ENCODE results near the gene HOXA4.

The HOXA4 gene

DNA sequence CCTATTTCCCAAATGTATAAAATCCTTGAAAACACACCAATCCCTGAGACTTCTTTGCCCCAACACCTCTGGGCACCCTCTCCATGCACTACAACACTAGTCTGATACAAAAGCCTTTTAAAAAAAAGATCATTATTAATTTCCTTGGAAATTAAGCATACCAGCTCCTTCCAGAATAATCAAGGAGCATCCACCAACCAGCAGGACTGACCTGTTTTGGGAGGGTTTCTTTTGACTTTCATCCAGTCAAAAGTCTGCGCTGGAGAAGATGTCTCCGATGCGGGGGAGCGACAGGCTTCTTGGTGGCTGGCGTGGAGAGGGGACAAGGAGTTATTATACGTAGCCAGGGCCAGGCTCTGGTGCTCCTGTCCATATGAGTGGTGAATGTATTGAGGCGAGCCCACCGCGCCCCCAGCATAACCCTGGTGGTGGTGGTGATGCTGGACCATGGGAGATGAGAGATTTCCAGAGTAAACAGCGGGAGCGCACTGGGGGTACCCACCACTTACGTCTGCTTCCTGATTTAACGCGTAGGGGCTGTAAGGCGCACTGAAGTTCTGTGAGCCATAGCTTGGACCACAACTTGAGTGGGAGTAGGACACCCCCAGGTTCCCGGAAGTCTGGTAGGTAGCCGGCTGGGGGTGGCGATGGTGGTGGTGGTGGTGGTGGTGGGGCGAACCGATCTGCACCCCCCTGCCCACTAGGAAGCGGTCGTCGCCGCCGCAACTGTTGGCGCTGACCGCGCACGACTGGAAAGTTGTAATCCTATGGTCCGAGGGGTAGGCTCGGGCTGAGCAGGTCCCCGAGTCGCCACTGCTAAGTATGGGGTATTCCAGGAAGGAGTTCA lies 35.3 kb downstream of the HOXA4 start:
- no peaks in the 10 kb centered on the region for H3K27me3 ChIP-seq (replicated peaks; ENCODE audit: control insufficient read depth, insufficient read depth, low read length)
- TF ChIP-seq, protein P1, sequence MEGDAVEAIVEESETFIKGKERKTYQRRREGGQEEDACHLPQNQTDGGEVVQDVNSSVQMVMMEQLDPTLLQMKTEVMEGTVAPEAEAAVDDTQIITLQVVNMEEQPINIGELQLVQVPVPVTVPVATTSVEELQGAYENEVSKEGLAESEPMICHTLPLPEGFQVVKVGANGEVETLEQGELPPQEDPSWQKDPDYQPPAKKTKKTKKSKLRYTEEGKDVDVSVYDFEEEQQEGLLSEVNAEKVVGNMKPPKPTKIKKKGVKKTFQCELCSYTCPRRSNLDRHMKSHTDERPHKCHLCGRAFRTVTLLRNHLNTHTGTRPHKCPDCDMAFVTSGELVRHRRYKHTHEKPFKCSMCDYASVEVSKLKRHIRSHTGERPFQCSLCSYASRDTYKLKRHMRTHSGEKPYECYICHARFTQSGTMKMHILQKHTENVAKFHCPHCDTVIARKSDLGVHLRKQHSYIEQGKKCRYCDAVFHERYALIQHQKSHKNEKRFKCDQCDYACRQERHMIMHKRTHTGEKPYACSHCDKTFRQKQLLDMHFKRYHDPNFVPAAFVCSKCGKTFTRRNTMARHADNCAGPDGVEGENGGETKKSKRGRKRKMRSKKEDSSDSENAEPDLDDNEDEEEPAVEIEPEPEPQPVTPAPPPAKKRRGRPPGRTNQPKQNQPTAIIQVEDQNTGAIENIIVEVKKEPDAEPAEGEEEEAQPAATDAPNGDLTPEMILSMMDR (IDR thresholded peaks at IDR 0.05; ENCODE audit: insufficient read depth, low read length, poor library complexity, severe bottlenecking), result no peak
- H3K4me3 ChIP-seq (replicated peaks; ENCODE audit: low read depth, low read length), result peak overlapping the region; percentile 66
- DNase-seq (ENCODE audit: extremely low read depth, insufficient read length), result no peak
- no peaks in the 10 kb centered on the region for H3K36me3 ChIP-seq (ENCODE audit: control insufficient read depth, insufficient read depth, low read length)

DNA sequence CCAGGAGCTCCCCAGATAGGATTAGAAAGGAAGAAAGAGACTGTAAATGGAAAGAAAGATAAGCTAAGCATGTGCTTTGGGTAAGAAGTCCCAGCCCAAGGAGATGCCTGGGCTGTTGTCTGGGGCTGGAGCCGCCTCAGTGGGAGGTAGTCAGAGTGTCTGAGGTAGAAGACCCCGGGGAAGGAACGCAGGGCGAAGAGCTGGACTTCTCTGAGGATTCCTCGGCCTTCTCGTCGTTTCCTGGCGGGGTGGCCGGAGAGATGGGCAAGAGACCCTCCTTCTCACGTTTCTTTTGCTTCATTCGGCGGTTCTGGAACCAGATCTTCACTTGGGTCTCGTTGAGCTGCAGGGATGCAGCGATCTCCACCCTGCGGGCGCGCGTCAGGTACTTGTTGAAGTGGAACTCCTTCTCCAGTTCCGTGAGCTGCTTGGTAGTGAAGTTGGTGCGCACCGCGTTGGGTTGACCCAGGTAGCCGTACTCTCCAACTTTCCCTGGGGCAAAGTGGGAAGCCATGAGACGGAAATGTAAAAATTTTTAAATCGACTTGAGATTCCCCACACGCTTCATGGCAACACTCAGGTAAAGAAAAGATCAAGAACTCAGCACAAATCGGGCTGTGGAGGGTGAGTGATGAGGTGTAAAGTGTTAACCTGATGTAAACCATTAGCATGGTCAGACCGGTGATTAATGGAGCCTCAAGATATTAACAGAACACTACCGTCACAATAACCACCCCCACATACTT lies 36.1 kb downstream of the HOXA4 start:
- no peak for DNase-seq (ENCODE audit: extremely low read depth, insufficient read length)
- TF ChIP-seq, protein P1 (IDR thresholded peaks at IDR 0.05; ENCODE audit: insufficient read depth, low read length, poor library complexity, severe bottlenecking), result no peak
- Histone ChIP-seq H3K4me3 (replicated peaks; ENCODE audit: low read depth, low read length) (no peak overlapping the region), H3K27me3 (replicated peaks; ENCODE audit: control insufficient read depth, insufficient read depth, low read length) (no peaks in the 10 kb centered on the region), H3K36me3 (ENCODE audit: control insufficient read depth, insufficient read depth, low read length) (no peaks in the 10 kb centered on the region)

DNA sequence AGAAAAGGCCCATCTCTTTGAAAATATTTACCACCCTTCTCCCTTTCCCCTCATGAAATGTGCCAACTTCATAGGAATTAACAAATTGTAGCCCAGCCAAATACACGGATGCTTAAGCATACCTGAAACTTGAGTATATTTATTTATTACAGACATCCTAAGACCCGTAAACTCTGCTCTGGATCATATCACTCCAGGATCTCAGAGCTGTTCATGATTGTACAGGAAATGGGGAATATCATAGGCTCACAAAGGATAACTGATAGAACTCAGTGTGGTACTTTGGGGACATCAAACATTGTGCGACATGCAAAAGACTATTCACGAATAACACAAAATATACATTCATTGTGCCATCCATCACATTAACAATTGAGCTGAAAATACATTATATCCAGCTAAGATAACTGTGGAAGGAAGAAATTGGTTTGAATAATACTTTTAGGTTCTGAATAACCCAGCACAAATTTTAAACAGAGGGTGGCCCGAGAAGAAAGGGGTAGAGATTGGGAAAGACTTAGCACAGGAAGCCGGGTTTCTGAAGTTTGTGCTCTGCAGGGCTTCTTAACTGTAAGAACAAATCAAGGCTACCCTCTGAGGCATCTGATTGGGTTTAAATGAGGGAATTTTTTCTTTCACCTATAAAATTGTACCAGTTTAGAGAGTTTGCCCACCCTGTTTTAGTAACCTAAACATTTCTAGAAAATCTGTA lies 37.2 kb downstream of the HOXA4 start:
- no peak for DNase-seq (ENCODE audit: extremely low read depth, insufficient read length)
- Histone ChIP-seq H3K27me3 (replicated peaks; ENCODE audit: control insufficient read depth, insufficient read depth, low read length) (no peaks in the 10 kb centered on the region), H3K36me3 (ENCODE audit: control insufficient read depth, insufficient read depth, low read length) (no peaks in the 10 kb centered on the region), H3K4me3 (replicated peaks; ENCODE audit: low read depth, low read length) (no peak overlapping the region)
- TF ChIP-seq, protein P1 (IDR thresholded peaks at IDR 0.05; ENCODE audit: insufficient read depth, low read length, poor library complexity, severe bottlenecking), result no peak

DNA sequence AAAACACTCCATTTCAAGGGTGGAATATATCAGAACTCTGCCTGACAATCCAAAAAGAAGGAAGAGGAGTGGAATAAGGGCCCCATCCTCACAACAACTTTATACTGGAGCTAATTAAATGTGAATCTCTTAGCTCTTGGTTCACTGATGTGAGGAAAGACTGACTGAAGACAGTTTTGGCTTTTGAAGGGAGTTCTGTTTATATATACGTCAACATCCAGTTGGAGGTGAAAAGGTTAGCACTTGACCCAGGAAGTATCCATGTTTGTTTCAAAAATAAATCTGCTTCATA lies 37.8 kb downstream of the HOXA4 start:
- TF ChIP-seq, protein P1 (IDR thresholded peaks at IDR 0.05; ENCODE audit: insufficient read depth, low read length, poor library complexity, severe bottlenecking), result no peak
- no peak overlapping the region for H3K4me3 ChIP-seq (replicated peaks; ENCODE audit: low read depth, low read length)
- H3K36me3 ChIP-seq (ENCODE audit: control insufficient read depth, insufficient read depth, low read length), result no peaks in the 10 kb centered on the region
- no peak for DNase-seq (ENCODE audit: extremely low read depth, insufficient read length)
- no peaks in the 10 kb centered on the region for H3K27me3 ChIP-seq (replicated peaks; ENCODE audit: control insufficient read depth, insufficient read depth, low read length)

DNA sequence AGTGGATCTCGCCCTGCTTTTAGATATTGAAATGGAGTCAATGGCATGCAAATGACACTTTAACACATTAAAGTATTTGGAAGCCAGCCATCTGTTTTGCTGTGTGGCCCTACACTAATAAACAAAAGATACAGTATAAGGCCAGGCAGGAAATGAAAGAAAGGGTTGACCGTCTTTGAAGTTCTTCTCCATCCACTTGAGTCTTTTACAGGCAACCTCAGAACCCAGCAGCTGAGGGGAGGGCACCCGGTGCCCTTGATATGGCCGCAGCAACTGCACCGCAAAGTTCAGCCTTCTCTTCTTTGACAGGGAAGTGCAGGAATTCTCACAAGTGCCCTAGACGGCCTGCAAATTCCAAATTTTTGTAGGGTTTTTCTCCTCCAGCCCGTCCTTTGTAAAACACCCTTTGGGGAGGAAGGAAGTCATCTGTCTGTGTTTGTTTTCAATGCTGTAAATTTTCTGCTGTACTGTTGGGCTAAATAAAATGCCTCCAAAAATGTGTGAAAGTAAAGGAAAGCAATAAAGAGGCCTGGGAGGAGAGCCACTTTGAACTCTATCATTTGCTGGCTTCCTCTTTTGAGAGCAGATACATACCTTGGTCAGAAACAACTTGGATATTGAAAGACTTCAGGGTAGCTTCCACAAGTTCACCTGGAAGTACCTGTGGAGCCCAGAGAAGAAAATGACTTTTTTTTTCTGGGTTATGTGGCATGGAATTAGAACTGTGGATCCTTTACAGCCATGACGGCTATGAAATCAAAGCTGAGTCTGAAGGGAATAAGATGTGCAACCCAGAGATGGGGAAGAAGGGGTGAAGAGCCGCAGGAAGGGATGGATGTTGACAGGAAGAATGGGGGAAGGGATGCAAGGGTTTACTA lies 38.4 kb downstream of the HOXA4 start:
- no peak for DNase-seq (ENCODE audit: extremely low read depth, insufficient read length)
- Histone ChIP-seq H3K36me3 (ENCODE audit: control insufficient read depth, insufficient read depth, low read length) (no peaks in the 10 kb centered on the region), H3K27me3 (replicated peaks; ENCODE audit: control insufficient read depth, insufficient read depth, low read length) (no peaks in the 10 kb centered on the region), H3K4me3 (replicated peaks; ENCODE audit: low read depth, low read length) (no peak overlapping the region)
- TF ChIP-seq, protein P1 (IDR thresholded peaks at IDR 0.05; ENCODE audit: insufficient read depth, low read length, poor library complexity, severe bottlenecking), result no peak
